Keratinocyte (primary cell): ENCODE data around the gene CHD2.

ENCODE experiments used
- EZH2 ChIP-seq: IDR thresholded peaks from one replicate; pipeline ENCODE4 v1.6.1; 2012; ENCODE audit warnings: inconsistent platforms, mild to moderate bottlenecking, low read length, moderate library complexity
- TF ChIP-seq, protein P1 (sequence below), 3 experiments: IDR thresholded peaks in 1 of 3; conservative IDR thresholded peaks in 1 of 3; optimal IDR thresholded peaks in 1 of 3; 2 replicates in 2 of 3; 3 replicates in 1 of 3; pipeline versions ENCODE3 to v1.5.1; 2011; ENCODE audit warnings: low read length in 3 of 3, mild to moderate bottlenecking in 3 of 3, moderate library complexity in 2 of 3, control low read depth in 1 of 3, inconsistent platforms in 1 of 3; ENCODE audit not compliant: insufficient read depth in 2 of 3; ENCODE audit errors: extremely low read depth in 1 of 3

DNA sequence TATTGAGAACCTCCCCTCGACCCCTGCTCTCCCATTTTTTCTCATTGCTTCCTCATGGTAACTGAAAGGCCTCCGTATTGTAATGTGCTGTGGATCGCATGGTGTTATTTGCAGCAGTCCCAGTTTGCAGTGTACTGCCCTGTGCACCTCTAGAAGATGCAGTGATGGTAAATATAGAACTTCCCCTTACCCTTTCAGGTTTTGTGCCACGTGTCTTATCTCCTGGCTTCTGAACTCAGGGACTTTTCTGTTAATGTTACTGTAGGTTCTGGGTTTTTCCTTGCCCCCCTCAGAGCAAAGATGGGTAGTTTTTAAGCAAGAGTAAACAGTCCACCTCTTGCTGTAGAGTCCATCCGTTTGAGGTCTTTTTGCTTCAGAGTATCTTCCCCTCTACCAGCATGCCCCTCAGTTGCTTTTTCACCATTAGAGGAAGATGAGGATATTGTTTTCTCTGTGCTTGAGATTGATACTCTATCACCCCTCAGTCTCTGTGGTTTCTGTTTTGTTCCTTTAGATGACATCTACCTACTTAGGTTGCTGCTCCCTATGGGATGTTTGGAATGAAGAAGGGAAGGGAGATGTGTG, 22.4 kb downstream of the CHD2 start:
- TF ChIP-seq, protein P1, sequence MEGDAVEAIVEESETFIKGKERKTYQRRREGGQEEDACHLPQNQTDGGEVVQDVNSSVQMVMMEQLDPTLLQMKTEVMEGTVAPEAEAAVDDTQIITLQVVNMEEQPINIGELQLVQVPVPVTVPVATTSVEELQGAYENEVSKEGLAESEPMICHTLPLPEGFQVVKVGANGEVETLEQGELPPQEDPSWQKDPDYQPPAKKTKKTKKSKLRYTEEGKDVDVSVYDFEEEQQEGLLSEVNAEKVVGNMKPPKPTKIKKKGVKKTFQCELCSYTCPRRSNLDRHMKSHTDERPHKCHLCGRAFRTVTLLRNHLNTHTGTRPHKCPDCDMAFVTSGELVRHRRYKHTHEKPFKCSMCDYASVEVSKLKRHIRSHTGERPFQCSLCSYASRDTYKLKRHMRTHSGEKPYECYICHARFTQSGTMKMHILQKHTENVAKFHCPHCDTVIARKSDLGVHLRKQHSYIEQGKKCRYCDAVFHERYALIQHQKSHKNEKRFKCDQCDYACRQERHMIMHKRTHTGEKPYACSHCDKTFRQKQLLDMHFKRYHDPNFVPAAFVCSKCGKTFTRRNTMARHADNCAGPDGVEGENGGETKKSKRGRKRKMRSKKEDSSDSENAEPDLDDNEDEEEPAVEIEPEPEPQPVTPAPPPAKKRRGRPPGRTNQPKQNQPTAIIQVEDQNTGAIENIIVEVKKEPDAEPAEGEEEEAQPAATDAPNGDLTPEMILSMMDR (optimal IDR thresholded peaks at IDR 0.05 in 1 of 3, IDR thresholded peaks at IDR 0.05 in 1 of 3, conservative IDR thresholded peaks at IDR 0.05 in 1 of 3; ENCODE audit: extremely low read depth in 1 of 3, insufficient read depth in 2 of 3, low read length in 3 of 3): no peak
- no peak for TF ChIP-seq EZH2
